Measurements from ENCODE around the gene MRPS18A.

- TF ChIP-seq CTCF (IDR thresholded peaks at IDR 0.05; ENCODE audit: extremely low read depth in 1 of 2, insufficient read depth in 1 of 2, low read depth in 1 of 2, low read length in 2 of 2), result no peak
- no peak for TF ChIP-seq EZH2 (IDR thresholded peaks at IDR 0.05; ENCODE audit: borderline replicate concordance, low read depth, low read length, severe bottlenecking)
Observed at GRCh38 chr6:43695215-43695966, 7.8 kb upstream of the MRPS18A start.
